ENCODE measurements around the gene KRT28.
"Not testable (repeated sequence)": the region's sequence is repeated elsewhere in the genome, so short reads cannot be mapped to it uniquely, and the experiment has no call there.

KRT28 gene

GRCh38 chr17:40819528-40820125 is 19.9 kb upstream of the KRT28 start:
- DNase-seq: peak in 1 of 51 donors; percentile 1

DNA sequence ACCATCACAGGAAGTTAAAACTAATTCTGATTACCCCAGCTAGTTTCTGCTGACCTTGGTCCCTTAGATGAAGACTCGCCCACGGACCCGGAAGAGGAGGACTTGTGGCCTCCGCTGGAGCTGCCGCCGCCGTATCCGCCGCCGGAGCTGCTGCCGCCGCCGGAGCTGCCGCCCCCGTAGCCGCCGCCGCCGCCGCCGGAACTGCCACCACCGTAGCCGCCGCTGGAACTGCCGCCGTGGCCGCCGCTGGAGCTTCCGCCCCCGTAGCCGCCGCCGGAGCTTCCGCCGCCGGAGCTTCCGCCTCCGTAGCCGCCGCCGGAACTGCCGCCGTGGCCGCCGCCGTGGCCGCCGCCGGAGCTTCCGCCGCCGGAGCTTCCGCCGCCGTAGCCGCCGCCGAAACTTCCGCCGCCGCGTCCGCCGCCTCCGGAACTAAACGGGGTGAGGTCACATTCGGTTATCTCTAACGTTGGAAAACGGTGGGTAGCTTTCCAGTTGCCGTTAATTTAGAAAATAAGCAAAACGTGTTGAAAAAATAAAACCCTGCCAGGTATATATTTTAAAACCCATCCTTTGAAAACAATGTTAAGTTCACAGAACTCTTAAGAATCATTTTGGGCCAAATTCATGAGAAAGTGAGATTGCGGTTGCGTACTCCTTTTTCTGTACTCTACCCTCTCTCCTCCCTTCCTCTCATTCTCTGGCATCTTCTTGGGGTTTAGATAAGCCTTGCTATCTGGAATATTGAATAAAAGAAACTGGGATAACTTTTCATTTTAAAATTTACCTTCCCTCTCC is 19.2 kb upstream of the KRT28 start:
- DNase-seq: peak in 49 of 51 donors; percentile 8 to 87 (median 60)

GRCh38 chr17:40818343-40818732 is 18.6 kb upstream of the KRT28 start:
- DNase-seq: no peak

- no peak for DNase-seq
Measured at GRCh38 chr17:40817103-40817682, 17.4 kb upstream of the KRT28 start.

- DNase-seq: no peak
Measured at GRCh38 chr17:40816569-40816968, 16.8 kb upstream of the KRT28 start.

- no peak for DNase-seq
Measured at GRCh38 chr17:40815381-40815780, 15.6 kb upstream of the KRT28 start.

DNA sequence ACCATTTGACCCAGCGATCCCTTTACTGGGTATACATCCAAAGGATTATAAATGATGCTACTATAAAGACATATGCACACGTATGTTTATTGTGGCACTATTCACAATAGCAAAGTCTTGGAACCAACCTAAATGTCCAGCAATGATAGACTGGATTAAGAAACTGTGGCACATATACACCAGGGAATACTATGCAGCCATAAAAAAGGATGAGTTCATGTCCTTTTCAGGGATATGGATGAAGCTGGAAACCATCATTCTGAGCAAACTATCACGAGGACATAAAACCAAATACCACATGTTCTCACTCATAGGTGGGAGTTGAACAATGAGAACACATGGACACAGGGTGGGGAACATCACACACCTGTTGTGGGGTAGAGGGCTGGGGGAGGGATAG is 14.9 kb upstream of the KRT28 start:
- not testable (repeated sequence) for DNase-seq

GRCh38 chr17:40813804-40814203 is 14.0 kb upstream of the KRT28 start:
- no peak for DNase-seq

DNA sequence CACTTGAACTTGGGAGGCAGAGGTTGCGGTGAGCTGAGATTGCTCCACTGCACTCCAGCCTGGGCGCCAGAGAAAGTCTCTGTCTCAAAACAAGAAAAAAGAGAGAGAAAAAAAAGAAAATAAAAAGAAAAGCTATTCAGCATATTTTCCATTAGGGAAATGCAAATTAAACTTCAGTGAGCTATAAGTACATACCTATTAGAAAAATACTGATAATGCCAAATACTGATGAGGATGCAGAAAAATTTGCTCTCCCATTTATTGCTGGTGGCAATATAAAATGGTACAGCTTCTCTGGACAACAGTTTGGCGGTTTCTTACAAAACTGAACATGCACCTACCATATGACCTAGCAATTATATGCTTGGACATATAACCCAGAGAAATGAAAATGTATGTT is 12.9 kb upstream of the KRT28 start:
- no peak for DNase-seq

DNA sequence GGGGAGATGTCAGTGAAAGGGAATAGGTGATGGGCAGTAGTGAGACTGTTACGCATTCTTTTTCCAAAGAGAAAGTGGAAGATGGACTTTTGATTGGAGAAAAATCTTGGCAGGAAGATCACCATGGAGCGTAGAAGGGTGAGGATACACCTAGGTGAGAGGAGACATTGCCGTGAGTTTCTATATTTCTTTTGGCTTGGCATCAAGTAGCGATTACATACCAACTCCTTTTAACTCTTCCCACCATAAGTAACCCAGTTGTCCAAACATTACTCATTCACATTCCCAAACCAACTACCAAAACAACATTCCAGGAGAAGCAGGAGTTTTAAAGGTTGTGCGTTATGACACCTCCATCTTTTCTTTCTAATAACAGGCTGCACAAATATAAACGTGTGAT is 10.7 kb upstream of the KRT28 start:
- DNase-seq: no peak

- no peak for DNase-seq
Measured at GRCh38 chr17:40809721-40810421, 10.1 kb upstream of the KRT28 start.

GRCh38 chr17:40806131-40806530 is 6.4 kb upstream of the KRT28 start:
- DNase-seq: no peak

- DNase-seq: peak in 33 of 51 donors; percentile 0 to 58 (median 17)
Measured at GRCh38 chr17:40803617-40804082, 3.9 kb upstream of the KRT28 start.

DNA sequence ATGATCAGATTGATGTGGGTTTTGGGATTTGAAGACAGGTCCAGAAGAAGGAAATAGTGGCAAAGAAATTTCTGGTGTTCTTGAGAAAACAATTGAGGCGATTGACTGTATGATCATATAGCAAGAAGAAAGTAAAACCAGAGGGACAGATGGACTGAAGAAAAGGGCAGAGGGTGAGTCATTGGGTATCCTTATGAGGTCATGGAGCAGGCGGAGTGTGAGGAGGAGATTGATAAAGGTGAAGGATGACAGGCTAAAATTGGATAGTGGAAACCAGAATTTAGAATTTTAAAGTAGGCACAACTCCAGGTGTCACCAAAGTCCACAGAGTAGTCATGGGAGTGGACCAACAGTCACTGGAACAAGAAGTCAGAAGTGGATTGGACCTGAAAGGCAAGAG is 1.4 kb upstream of the KRT28 start:
- no peak for DNase-seq

DNA sequence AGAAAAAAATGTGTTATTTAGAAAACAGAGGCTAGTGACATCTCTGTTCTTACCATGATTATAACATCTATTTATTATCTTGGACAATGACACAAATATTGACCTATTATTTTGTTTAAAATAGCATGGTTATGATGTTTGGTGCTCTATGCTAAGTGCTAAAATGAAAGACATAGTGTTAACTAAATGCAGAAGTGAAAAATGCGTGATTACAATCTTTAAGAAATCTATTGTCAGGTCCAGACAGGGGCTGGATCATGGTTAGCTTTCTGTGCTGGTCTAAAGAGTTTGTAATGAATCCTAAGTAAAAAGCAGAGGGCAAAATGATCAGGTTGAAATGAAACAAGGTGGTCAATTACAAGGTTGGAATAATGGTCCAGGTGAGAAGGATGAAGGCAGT is 622 bp upstream of the KRT28 start:
- no peak for DNase-seq

DNA sequence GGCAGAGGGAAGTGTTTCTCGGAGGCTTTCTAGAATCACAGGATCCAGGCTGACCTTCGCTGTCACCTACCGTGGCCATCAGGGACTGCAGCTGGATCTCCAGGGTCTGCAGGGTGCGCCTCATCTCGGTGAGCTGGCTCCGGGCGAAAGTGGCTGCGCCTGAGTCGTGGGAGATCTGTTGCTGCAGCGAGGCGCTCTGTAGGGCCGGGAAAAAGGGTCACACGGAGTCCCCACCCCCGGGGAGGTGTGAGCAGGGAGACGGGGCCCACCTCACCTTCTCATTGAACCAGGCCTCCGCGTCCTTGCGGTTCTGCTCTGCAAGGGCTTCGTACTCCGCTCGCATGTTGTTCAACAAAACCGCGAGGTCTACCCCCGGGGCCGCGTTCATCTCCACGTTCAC is 2.9 kb downstream of the KRT28 start:
- no peak for DNase-seq

GRCh38 chr17:40795019-40795667 is 4.6 kb downstream of the KRT28 start:
- DNase-seq: no peak

GRCh38 chr17:40794466-40794865 is 5.3 kb downstream of the KRT28 start:
- no peak for DNase-seq

GRCh38 chr17:40793832-40794231 is 5.9 kb downstream of the KRT28 start:
- DNase-seq: no peak

GRCh38 chr17:40791787-40792436 is 7.8 kb downstream of the KRT28 start:
- DNase-seq: peak in 1 of 51 donors; percentile 1

DNA sequence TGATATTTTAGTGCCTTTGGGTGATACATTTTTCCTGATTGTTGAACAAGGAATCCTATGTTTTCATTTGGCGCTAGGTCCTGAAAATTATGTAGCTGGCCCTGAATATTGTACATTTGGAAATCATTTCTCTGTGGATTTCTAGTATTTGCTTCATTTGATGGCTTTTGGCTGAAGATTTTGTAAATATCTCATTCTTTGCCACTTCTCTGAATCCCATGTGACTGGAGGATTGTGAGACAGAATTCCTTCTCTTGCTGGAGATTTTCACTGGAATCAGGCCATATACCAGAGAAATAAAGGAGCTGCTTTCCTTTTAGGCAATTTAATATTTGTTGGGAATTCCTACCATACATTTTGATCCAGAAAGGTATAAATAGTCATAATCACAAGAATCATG is 8.6 kb downstream of the KRT28 start:
- no peak for DNase-seq

Measured in hypothalamus (tissue), 51 donors.